WTC11 (cell line): ENCODE results near the gene FLT3.

ENCODE experiments used
- ATF6 ChIP-seq: sonication (generic); formaldehyde crosslinking; IDR thresholded peaks from 2 replicates; pipeline ENCODE4 v1.8.1; 2023; ENCODE audit warnings: mild to moderate bottlenecking, missing genetic modification reagents
- CREB1 ChIP-seq: sonication (generic); formaldehyde crosslinking; IDR thresholded peaks from 2 replicates; pipeline ENCODE4 v1.8.0; 2023; ENCODE audit warnings: mild to moderate bottlenecking, missing genetic modification reagents
- CTCF ChIP-seq: fragments of 200-600 bp; IDR thresholded peaks from 2 replicates; pipeline ENCODE4 v1.8.0; 2022; ENCODE audit warnings: antibody characterized with exemption
- ESRRA ChIP-seq: sonication (generic); formaldehyde crosslinking; IDR thresholded peaks from 2 replicates; pipeline ENCODE4 v1.8.1; 2022; ENCODE audit warnings: mild to moderate bottlenecking, missing genetic modification reagents, borderline replicate concordance
- ETV6 ChIP-seq: sonication (generic); formaldehyde crosslinking; IDR thresholded peaks from 2 replicates; pipeline ENCODE4 v1.8.1; 2022; ENCODE audit warnings: mild to moderate bottlenecking, missing genetic modification reagents
- FOXJ3 ChIP-seq: sonication (generic); formaldehyde crosslinking; IDR thresholded peaks from 2 replicates; pipeline ENCODE4 v1.9.0; 2021; ENCODE audit warnings: missing genetic modification reagents, mild to moderate bottlenecking, borderline replicate concordance
- SMAD3 ChIP-seq: sonication (generic); formaldehyde crosslinking; IDR thresholded peaks from 2 replicates; pipeline ENCODE4 v1.8.0; 2022; ENCODE audit warnings: missing genetic modification reagents, mild to moderate bottlenecking, borderline replicate concordance
- ZNF416 ChIP-seq: fragments of 250-450 bp; sonication (Bioruptor Pico); IDR thresholded peaks from 2 replicates; pipeline ENCODE4 v1.9.0; 2021; ENCODE audit warnings: mild to moderate bottlenecking, inconsistent platforms
- TF ChIP-seq, protein P1 (sequence below): sonication (generic); formaldehyde crosslinking; IDR thresholded peaks from 2 replicates; pipeline ENCODE4 v1.8.1; 2023; ENCODE audit warnings: mild to moderate bottlenecking, missing genetic modification reagents

DNA sequence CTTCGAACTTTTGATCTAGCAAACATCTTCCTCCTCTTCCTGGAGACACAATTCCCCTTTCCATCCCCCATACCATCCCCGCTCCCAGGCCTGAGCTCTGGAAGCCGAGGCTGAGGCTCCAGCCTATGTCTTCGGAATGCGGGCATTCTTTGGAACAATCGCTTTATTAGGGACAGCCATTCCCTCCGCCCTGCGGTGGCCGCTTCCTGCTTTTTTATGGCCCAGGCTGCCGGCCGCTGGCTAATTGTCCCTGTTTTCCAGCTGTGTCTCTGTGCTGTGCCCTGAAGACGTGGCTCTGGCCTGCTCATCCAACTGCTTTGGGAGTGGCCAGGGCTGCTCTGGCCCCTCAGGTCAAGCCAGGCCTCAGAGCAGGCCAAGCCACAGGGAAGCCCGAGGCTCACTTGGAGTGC is 129.1 kb downstream of the FLT3 start:
- TF ChIP-seq ESRRA (CRISPR knock-in tag): no peak
- no peak for TF ChIP-seq CTCF
- TF ChIP-seq ZNF416 (CRISPR knock-in tag): no peak
- no peak for TF ChIP-seq CREB1 (CRISPR knock-in tag)
- TF ChIP-seq SMAD3 (CRISPR knock-in tag): no peak
- TF ChIP-seq, protein P1, sequence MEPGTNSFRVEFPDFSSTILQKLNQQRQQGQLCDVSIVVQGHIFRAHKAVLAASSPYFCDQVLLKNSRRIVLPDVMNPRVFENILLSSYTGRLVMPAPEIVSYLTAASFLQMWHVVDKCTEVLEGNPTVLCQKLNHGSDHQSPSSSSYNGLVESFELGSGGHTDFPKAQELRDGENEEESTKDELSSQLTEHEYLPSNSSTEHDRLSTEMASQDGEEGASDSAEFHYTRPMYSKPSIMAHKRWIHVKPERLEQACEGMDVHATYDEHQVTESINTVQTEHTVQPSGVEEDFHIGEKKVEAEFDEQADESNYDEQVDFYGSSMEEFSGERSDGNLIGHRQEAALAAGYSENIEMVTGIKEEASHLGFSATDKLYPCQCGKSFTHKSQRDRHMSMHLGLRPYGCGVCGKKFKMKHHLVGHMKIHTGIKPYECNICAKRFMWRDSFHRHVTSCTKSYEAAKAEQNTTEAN: no peak
- no peak for TF ChIP-seq FOXJ3 (CRISPR knock-in tag)
- TF ChIP-seq ETV6: no peak
- no peak for TF ChIP-seq ATF6
